Gastroesophageal sphincter (tissue), 3 donors: ENCODE results near the gene BMP8B.

Experiments used
- CTCF ChIP-seq, 4 experiments: fragments of 200-600 bp in 2 of 4; fragments of 450-650 bp in 2 of 4; sonication (generic) in 1 of 4; IDR thresholded peaks; one replicate each; pipeline ENCODE4 v1.5.1; 2017 to 2019; ENCODE audit warnings: antibody characterized with exemption in 4 of 4, mild to moderate bottlenecking in 2 of 4, moderate library complexity in 2 of 4
- EP300 ChIP-seq: sonication (generic); formaldehyde crosslinking; IDR thresholded peaks from one replicate; pipeline ENCODE4 v1.6.1; 2017; ENCODE audit warnings: antibody characterized with exemption, mild to moderate bottlenecking
- POLR2A ChIP-seq, 2 donors: fragments of 450-650 bp; IDR thresholded peaks; one replicate each; pipeline ENCODE4 v1.6.1; 2017; ENCODE audit warnings: antibody characterized with exemption in 2 of 2, mild to moderate bottlenecking in 2 of 2, moderate library complexity in 1 of 2

- TF ChIP-seq EP300 (no peak), CTCF (IDR thresholded peaks at IDR 0.05) (no peak), POLR2A (IDR thresholded peaks at IDR 0.05) (no peak)
These were observed 7.0 kb upstream of the BMP8B start for GRCh38 chr1:39795651-39796050.
